Kidney glomerular epithelial cell (primary cell): Measurements from ENCODE around the gene CTSZ.
"Not testable (repeated sequence)": the region's sequence is repeated elsewhere in the genome, so short reads cannot be mapped to it uniquely, and the experiment has no call there.

Experiments used
- DNase-seq: peaks from one replicate; lab custom pipeline; 2025; lab: John Stamatoyannopoulos, UW

The CTSZ gene

GRCh38 chr20:59013031-59013951, 6.2 kb upstream of the CTSZ start:
- DNase-seq = no peak

GRCh38 chr20:59011874-59012157, 4.8 kb upstream of the CTSZ start:
- not testable (repeated sequence) for DNase-seq

- peak; percentile 44 for DNase-seq
Observed at GRCh38 chr20:59010995-59011873, 4.2 kb upstream of the CTSZ start.

- DNase-seq = no peak
Observed at GRCh38 chr20:59010321-59010994, 3.4 kb upstream of the CTSZ start.

GRCh38 chr20:59008715-59009336, 1.8 kb upstream of the CTSZ start:
- DNase-seq = no peak

- peak; percentile 30 for DNase-seq
Observed at GRCh38 chr20:59007665-59008511, 834 bp upstream of the CTSZ start.

GRCh38 chr20:59006167-59006863, 739 bp downstream of the CTSZ start:
- no peak for DNase-seq

GRCh38 chr20:59005523-59006166, 1.4 kb downstream of the CTSZ start:
- DNase-seq = no peak

- no peak for DNase-seq
Observed at GRCh38 chr20:59004763-59005522, 2.1 kb downstream of the CTSZ start.

- DNase-seq = no peak
Observed at GRCh38 chr20:59004493-59004762, 2.6 kb downstream of the CTSZ start.

GRCh38 chr20:59003836-59004492, 3.1 kb downstream of the CTSZ start:
- DNase-seq = no peak

- DNase-seq = no peak
Observed at GRCh38 chr20:59002874-59003399, 4.1 kb downstream of the CTSZ start.

GRCh38 chr20:59002388-59002787, 4.7 kb downstream of the CTSZ start:
- no peak for DNase-seq

- no peak for DNase-seq
Observed at GRCh38 chr20:59001449-59002171, 5.4 kb downstream of the CTSZ start.

- DNase-seq = no peak
Observed at GRCh38 chr20:59001068-59001448, 6.0 kb downstream of the CTSZ start.

GRCh38 chr20:59000326-59000725, 6.7 kb downstream of the CTSZ start:
- no peak for DNase-seq

GRCh38 chr20:58998656-58999055, 8.4 kb downstream of the CTSZ start:
- no peak for DNase-seq

GRCh38 chr20:58997141-58997770, 9.8 kb downstream of the CTSZ start:
- no peak for DNase-seq
